SIG-M5 treated with dmso at 0.1 percent for 504 hours (cell line): ENCODE data around the gene INPP5D.

Experiments
- DNase-seq: peaks from one replicate; lab custom pipeline; 2025; ENCODE audit not compliant: unreplicated experiment; lab: John Stamatoyannopoulos, UW

The INPP5D gene

DNA sequence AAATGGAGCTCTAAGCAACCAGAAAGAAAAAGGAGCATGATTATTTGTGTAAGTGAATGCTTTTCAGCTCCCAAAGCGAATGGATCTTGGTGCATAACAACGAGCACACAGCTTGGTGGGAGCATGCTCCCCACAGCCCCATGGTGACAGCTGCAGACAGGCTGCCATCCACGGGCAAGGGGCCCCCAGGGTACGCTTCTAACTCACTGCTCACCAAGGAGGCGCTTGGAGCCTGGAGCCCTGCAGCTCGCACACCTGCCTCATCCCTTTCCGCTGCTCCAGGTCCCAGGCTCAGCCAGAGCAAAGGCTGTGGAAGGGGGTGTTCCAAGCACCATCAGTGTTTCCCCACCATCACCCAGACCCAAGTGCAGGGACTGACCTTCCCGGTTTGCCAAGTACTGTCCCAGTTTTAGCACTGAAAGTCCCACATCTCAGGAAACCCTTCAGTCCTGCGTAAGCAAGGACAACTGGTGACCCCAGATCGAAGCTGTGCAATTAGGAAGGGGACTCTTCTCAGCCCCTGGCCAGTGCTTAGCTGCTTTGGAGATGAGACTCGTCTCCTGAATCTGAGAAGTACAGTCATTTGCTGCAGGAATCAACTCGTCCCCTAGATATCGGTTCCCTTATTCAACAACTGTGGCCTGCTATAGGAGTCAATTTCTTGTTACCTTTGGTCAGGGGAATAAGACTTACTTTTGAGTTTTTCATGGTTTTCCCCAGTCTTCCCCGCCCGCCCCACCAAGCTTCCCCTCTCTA is 141.3 kb downstream of the INPP5D start:
- no peak for DNase-seq

DNA sequence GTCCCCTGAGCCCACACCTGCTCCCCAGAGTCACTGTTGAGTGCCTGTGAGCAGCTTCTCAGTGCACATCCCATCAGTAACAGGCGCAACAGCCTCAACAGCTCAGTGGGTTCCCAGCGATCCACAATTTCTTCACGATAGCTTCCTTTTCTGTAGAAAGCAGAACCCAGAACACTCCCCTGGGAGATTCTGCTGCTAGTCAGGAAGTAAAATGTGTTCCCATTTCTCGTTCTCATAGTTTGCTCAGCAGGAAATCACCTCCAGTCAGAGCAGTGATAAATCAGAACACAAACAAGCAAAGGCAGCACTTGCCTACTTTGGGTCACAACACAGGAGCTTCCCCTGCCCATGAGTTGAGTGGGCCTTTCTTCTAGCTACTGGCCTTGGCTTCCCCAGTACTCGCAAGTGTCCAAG is 142.4 kb downstream of the INPP5D start:
- no peak for DNase-seq

DNA sequence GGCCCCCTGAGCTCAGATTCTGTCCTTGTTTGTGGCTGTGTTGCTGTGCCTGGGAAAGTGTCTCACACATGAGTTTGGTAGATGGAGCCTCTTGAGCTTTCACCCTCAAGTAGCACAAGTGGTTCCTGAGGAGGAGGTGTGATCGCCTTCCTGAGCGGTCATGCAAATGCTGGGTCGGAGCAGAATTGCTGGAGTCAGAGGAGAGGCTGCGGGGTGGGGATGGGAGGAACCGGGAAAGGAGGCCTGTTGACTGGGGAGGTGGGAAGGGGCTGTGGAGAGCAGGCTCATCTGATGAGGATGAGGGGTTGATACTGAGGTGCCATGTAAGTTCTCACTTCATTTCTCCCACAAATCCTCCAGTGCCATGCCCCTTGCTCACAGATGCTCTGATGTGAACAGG is 142.9 kb downstream of the INPP5D start:
- no peak for DNase-seq

DNA sequence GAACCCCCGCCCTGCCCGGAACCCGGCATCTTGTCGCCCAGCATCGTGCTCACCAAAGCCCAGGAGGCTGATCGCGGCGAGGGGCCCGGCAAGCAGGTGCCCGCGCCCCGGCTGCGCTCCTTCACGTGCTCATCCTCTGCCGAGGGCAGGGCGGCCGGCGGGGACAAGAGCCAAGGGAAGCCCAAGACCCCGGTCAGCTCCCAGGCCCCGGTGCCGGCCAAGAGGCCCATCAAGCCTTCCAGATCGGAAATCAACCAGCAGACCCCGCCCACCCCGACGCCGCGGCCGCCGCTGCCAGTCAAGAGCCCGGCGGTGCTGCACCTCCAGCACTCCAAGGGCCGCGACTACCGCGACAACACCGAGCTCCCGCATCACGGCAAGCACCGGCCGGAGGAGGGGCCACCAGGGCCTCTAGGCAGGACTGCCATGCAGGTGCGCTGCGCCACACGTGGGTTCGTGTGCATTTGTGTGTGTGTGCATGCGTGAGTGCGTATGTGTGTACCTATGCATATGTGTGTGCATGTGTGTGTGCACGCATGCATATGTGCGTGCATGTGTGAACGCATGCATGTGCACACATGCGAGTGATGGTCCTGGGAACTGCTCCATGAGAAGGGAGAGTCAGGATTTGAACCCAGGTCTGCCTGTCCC is 144.3 kb downstream of the INPP5D start:
- no peak for DNase-seq

DNA sequence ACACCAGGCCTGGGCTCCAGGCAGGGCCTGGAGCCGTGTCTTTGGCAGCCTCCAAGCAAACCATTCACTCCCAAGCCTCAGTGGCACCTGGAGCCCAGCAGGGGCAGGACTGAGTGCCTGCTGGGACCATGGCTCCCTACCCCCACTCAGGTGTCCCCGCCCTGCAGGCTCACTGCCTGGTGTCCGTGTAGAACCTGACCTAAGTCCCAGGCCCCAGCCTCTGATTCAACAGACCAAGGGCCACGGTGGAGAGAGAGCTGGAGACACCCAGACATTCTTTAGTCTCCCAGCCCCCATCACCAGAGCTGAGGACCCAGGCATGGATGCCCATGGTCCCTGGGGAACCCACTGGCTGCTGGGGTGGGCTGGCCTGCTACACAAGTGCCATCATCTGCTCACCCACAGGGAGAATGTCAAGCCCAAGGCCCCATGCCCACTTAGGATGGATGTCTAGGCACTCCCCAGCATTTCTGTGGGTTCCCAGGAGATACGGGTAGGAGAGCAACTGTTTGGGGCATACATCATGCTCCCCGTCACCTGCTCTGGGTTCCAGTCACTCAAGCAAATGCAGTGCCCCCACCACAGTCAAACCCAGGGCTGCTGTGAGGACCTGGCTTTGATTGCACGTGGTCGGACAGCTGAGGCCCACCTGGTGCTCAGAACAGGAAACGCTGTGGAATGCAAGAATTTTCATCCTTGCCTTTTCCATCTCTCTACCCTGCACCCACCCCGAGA is 148.4 kb downstream of the INPP5D start:
- no peak for DNase-seq

DNA sequence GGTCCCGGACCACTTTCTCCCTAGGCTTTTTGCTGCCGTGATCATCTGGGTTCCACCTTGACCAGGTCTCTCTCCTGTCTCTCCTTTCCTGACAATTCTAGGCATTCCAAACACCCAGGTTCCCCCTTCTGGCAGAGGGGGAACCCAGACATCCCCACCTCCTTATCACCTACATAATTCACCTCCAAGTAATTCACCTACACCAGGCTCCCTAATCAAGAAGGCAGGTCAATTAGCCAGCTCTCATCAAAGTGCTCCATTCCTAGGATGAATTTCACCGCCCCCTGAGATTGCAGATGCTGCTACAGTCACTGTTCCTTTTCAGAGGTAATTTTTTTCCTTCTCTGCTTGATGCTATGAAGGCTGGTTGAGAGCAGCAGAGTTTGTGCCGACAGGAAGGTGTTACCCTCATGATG is 149.0 kb downstream of the INPP5D start:
- DNase-seq: no peak

DNA sequence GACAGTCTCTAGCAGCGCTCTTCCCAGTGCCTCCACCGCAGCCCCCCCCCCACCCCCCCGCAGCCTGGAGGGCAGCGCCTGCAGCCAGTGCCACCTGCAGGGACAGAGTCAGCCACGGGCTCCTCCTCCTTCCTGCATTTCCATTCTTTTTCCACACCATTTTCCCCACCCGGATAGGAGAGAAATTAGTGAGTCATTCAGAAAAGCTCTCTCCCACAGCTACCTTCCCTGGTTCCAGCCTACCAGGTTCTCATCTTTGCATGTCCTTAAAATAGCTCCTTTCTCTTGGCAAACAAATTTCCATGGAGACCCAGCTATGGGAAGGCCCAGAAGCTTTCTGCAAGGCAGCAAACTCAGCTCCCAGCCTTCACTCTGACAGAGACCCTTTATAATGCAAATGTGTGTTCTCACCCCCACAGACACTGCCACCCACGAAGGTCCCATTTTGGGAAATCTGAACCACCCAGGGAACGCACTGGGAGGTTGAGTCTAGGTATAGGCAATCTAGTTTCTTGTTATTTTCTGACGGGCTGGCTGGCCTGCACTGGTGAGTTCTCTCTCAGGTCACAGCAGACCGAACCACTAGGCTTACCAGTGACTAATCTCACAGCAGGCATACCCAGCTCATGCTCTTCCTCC is 149.5 kb downstream of the INPP5D start:
- no peak for DNase-seq

DNA sequence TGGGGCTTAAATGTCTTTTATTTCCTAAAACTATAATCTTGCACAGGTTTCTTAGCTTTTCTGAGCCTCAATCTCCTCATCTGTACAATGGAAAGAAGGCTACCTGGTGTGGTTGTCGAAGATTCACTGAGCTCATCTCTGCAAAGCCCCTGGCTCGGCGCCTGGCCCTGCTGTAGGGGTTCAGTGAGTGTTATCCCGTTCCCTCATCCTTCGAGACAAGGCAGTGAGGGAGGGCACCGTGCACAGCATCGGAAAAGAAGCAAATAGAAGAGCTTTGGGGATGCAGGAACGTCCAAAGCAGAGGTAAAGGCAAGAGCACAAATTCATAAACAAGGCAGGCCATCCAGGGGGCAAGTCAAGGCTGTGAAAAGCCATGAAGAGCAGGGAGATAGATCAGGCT is 150.1 kb downstream of the INPP5D start:
- no peak for DNase-seq

DNA sequence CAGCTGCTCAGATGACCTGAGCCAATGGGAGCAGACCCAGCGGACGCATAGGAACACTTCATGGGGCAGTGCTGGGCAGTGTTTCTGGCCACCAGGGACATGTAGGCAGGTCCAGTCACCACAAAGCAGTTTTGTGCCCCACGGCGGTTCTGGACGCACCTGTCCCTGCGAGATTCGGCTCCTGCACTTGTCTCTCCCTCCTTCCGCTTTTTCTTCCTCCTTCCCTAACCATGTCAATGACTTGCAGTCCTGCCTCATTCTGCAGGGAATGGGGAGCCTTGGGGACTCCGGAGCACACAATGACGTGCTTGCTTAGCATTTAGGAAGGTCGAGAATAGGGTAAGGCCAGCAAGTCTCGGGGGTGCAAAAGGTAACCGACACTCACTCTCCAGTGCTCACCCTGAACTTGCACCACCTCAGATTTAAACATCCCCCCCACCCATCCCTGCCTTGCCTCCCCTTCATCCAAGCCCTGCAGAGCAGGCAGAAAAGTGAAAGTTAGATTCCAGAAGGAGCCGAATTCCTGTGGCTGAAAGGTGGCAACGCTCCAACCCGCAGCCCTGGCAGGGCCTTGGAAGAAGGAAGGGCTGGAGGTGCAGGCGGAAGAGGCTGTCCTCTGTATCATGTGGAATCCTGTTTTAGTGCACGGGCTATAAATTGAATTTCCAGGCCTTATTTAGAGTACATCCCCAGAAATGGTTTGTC is 150.9 kb downstream of the INPP5D start:
- no peak for DNase-seq

DNA sequence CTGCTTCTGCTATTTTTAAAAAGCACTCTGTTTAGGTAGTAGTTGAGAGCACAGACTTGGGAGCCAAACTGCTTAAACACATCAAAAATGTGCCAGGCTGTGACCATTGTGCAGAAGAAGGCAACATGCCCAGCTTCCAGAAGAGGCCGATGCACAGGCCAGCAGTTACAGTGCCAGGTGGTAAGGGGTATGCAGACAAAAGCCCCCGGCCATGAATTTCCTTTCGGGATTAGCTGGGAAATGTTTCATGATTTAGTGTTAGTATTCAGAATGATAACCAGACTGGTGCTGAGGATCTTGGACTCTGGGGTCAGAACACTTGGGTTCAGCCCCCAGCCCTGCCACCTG is 151.4 kb downstream of the INPP5D start:
- no peak for DNase-seq

DNA sequence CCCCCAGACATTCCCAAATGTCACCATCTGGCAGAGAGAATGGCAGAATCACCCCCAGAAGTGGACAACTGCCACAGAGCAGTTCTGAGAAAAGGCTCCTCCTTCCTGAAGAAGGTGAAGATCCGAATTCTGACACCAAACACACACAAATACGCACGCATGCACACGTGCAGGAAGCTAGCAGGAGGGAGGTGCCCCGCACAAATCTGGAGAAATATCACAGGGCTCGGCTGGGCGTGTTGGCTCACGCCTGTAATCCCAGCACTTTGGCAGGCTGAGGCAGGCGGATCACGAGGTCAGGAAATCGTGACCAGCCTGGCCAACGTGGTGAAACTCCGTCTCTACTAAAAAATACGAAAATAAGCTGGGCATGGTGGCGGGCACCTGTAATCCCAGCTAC is 152.9 kb downstream of the INPP5D start:
- no peak for DNase-seq

DNA sequence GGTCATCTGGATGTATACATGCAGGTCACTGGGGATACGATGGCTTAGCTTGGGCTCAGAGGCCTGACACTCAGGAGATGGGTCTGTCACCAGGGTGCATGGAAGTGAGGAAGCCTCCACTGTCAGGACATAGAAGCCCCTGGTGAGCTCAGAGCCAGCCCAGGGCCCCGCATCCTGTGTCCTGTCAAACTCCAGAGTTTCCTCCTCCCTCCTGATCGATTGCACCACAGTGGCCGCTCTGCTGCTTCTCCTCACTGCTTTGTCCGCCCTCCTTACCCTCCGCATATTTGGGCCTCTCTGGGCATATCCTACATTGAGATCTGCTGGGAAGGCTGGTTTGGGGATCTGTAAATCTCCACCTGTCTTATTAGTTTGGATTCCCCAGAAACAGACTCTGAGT is 153.8 kb downstream of the INPP5D start:
- DNase-seq: no peak

DNA sequence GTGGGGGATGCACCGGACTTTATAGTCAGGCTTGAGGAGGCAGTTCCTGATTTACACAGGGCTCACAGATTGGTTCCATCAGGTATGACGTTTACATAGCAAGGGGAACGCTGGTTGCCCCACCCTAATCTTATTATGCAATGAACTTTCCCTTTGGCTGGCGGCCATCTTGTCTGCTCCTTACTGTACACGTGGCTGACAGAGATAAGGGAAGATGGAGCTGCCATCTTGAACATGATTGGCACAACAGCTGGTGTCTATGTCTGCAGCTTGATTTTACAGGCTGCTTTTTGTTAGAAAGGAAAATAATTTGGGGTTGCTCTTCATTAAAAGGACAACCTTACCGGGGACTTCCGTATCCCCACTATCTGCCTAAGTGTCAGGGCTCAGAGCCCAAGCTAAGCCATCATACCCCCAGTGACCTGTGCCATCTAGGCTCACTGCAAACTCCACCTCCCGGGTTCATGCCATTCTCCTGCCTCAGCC is 157.8 kb downstream of the INPP5D start:
- no peak for DNase-seq

DNA sequence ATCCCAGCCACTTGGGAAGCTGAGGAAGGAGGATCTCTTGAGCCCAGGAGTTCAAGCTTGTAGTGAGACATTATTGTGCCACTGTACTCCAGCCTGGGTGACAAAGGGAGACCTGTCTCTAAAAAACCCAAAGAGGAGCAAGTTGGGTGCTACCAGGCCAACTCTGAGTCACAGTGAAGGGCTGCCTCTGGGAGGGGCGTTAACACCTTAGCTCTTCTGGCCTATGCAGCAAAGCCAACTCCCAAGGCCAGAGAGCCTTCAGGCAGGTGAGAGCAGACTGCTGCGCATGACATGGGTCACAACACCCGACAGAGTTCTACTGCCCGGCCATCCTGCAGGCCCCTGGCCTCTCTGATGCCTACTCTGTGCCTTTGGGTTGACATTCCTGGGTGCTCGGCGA is 158.7 kb downstream of the INPP5D start:
- DNase-seq: no peak

DNA sequence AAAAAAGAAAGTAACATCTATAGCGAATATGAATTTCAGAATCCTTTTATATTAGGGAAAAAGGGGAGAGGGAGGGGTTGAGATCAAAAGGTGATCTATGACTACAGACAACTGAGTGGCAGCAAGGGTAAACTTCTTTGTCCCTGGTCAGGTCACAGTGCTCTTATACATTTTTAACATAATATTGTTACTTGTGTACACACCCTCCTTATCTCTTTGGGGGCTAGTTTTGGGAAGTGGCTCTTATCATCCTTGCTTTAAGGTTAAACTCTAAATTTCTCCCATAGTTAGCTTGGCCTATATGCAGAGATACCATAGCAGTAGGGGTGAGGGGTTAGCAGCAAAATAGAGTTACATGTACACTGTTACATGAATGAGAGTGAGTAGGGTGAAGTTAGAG is 159.7 kb downstream of the INPP5D start:
- DNase-seq: no peak

DNA sequence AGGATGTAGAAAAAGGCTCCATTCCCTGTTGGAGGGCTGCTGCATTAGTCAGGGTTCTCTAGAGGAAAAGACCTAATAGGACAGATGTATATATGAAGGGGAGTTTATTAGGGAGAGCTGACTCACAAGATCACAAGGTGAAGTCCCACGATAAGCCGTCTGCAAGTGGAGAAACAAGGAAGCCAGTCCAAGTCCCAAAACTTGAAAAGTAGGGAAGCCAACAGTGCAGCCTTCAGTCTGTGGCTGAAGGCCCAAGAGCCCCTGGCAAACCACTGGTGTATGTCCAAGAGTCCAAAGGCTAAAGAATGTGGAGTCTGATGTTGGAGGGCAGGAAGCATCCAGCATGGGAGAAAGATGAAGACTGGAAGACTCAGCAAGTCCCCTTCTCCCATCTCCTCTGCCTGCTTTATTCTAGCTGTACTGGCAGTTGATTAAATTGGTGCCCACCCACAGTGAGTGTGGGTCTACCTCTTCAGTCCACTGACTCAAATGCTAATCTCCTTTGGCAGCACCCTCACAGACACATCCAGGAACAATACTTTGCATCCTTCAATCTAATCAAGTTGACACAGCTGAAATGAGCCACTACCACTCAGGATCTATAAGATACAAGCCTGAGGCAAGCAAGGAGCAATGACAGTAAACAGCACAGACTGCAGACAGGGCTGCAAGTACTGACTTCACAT is 161.4 kb downstream of the INPP5D start:
- no peak for DNase-seq

DNA sequence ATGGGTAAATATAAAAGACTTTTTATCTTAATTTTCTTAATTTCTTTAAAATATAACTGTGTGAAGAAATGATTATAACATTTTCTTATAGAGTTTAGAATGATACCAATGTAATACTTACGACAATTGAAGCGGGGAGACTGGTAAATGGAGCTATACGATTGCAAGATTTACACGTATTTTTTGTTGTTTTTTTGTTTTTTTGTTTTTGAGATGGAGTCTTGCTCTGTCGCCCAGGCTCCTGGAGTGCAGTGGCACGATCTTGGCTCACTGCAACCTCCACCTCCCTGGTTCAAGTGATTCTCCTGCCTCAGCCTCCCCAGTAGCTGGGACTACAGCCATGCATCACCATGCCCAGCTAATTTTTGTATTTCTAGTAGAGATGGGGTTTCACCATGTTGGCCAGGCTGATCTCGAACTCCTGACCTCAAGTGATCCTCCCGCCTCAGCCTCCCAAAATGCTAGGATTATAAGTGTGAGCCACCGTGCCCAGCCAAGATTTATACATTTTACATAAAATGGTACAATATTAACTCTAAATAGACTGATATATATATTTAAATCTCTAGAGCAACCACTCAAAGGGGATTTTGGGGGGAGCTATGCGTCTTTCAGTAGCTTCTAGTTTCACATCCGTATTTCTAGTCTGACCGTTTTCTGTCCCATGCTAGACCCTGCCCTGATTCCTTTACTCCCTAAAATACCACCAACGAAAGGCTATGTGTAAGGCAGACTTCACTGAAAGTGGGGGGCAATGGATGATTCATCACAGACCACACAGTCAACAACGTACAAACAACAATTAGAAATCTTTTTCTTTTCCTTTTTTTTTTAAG is 163.1 kb downstream of the INPP5D start:
- peak; percentile 97 for DNase-seq

DNA sequence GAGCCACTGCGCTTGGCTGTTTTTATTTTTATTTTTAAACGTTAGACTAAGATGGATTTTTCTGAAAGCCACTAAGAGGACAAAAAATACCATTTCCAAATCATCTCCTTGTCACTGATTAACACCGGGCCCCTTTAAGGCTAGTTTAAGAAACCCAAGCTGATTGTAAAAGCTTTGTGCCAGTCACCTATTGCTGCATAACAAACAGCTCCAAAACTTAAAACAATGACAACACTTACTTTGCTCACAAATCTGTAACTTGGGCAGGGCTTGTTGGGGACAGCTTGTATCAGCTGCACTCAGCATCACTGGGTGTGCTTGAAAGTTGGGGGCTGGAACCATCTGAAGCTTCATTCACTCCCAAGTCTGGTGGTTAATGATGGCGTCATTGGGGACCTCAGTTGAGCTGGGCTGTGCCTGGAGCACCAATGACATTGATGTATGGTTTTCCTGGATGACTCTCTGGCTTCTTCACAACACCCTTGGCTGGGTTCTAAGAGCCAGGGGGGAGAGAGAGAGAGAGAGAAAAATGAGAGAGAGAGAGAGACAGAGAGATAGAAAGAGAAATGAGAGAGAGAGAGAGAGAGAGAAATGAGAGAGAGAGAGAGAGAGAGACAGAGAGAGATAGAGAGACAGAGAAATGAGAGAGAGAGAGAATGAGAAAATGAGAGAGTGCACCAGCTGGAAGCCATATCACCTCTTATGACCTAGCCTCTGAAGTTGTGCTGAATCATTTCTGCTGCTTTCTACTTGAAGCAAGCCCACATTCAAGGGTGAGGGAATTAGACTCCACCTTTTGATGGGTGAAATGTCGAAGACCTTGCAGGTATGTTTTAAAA is 165.3 kb downstream of the INPP5D start:
- DNase-seq: no peak
